ENCODE results near the gene TAAR1. TPM values are rescaled to one million over a fixed set of nuclear protein-coding genes. Genes with fewer than 3 reads are reported as not detected.

Gene TAAR1
- total RNA-seq, 1 experiment from 2014 or later = not detected

DNA sequence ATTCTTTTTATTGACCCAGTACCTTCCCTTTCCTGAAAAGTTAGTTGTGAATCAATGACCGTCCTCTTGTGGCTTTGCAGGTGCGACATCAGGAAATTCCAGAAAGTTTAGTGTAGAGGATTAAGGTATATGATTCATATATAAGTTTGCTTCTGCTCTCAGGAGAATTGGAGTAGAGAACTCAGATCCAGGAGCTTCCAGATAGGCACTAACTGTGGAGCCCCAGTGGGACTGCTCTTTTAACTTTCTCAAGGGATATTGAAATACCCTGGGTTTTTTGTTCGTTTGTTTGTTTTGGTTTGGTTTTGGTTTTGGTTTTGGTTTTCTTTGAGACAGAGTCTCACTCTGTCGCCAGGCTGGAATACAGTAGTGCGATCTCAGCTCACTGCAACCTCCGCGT lies 44.4 kb downstream of the TAAR1 start (continued):
- TF ChIP-seq, protein P1, sequence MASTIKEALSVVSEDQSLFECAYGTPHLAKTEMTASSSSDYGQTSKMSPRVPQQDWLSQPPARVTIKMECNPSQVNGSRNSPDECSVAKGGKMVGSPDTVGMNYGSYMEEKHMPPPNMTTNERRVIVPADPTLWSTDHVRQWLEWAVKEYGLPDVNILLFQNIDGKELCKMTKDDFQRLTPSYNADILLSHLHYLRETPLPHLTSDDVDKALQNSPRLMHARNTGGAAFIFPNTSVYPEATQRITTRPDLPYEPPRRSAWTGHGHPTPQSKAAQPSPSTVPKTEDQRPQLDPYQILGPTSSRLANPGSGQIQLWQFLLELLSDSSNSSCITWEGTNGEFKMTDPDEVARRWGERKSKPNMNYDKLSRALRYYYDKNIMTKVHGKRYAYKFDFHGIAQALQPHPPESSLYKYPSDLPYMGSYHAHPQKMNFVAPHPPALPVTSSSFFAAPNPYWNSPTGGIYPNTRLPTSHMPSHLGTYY (CRISPR knock-in tag; IDR thresholded peaks at IDR 0.05) = no peak
- TF ChIP-seq SMAD4 (CRISPR knock-in tag; IDR thresholded peaks at IDR 0.05) (no peak), ZNF232 (CRISPR knock-in tag; IDR thresholded peaks at IDR 0.05) (no peak), MXD4 (CRISPR knock-in tag; IDR thresholded peaks at IDR 0.05; ENCODE audit: borderline replicate concordance) (no peak), NFATC4 (CRISPR knock-in tag; IDR thresholded peaks at IDR 0.05) (no peak)
- TF ChIP-seq, protein P2, sequence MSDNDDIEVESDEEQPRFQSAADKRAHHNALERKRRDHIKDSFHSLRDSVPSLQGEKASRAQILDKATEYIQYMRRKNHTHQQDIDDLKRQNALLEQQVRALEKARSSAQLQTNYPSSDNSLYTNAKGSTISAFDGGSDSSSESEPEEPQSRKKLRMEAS (CRISPR knock-in tag; IDR thresholded peaks at IDR 0.05) = no peak

DNA sequence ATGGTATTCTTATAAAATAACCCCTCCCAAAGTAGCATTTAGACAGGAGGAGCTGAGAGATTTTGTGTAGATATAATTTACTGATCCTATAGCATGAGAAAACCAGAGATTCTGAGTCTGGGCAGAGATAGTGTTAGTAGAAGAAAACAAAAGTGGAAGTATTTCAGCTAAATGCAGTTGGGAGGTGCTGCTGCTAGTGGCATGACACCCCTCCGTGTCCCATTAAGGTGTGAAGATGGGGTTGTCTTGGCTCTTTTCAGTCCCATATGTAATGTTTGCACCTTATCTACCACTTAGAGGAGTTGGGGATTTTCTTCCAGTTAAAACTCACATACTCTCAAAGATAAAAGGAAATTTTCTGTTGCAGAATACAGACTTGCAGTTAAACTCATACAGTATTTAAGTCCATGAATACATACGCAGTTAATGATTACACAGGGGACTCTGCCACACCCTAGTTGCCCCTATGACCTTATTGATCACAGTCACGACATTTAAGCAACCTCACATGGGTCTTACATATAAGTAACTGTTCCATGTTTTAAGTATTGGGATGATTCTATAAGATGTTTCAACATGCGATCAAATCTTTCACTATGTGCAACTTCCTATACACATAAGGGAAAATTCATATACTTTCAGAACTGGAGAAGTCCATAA lies 46.4 kb downstream of the TAAR1 start:
- CTCF ChIA-PET = no interaction called here

DNA sequence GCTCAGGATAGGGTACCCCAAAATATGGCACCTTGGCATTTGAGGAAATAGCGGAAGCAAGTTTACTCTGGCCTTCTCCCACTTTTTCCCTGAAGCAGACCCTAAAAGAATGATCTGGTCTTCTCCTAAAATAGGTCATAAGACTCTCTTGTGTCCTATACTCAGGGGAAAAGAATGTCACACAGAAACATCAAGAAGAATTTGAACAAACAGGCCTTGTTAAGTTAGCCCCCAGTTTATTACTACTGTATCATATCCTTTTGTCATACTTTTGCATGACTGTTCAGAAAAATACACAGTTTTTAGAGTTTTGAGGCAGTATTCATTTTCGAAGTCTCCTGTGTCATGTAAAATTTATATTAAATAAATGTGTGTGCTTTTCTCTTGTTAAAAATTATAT lies 47.4 kb downstream of the TAAR1 start:
- CTCF ChIA-PET = no interaction called here
- no peak for DNase-seq (ENCODE audit: low spot score)
- no peak overlapping the region for H3K4me3 Mint-ChIP-seq
- no peaks in the 10 kb centered on the region for H3K27me3 Mint-ChIP-seq (ENCODE audit: low read depth)
- H3K36me3 Mint-ChIP-seq = no peaks in the 10 kb centered on the region
- H3K9me3 Mint-ChIP-seq = no peaks in the 10 kb centered on the region
- H3K27ac Mint-ChIP-seq = no peak overlapping the region
- ATAC-seq = no peak
- H3K4me1 Mint-ChIP-seq = no peaks in the 10 kb centered on the region
- POLR2A ChIA-PET = no interaction called here
- TF ChIP-seq HMGXB4 (CRISPR knock-in tag; IDR thresholded peaks at IDR 0.05) = no peak
- TF ChIP-seq, protein P1 (CRISPR knock-in tag; IDR thresholded peaks at IDR 0.05) = no peak
- no peak for TF ChIP-seq ZNF281 (CRISPR knock-in tag; IDR thresholded peaks at IDR 0.05)
- TF ChIP-seq, protein P3, sequence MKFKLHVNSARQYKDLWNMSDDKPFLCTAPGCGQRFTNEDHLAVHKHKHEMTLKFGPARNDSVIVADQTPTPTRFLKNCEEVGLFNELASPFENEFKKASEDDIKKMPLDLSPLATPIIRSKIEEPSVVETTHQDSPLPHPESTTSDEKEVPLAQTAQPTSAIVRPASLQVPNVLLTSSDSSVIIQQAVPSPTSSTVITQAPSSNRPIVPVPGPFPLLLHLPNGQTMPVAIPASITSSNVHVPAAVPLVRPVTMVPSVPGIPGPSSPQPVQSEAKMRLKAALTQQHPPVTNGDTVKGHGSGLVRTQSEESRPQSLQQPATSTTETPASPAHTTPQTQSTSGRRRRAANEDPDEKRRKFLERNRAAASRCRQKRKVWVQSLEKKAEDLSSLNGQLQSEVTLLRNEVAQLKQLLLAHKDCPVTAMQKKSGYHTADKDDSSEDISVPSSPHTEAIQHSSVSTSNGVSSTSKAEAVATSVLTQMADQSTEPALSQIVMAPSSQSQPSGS (CRISPR knock-in tag; IDR thresholded peaks at IDR 0.05; ENCODE audit: borderline replicate concordance, low read depth) = no peak
- TF ChIP-seq, protein P4, sequence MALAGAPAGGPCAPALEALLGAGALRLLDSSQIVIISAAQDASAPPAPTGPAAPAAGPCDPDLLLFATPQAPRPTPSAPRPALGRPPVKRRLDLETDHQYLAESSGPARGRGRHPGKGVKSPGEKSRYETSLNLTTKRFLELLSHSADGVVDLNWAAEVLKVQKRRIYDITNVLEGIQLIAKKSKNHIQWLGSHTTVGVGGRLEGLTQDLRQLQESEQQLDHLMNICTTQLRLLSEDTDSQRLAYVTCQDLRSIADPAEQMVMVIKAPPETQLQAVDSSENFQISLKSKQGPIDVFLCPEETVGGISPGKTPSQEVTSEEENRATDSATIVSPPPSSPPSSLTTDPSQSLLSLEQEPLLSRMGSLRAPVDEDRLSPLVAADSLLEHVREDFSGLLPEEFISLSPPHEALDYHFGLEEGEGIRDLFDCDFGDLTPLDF (CRISPR knock-in tag; IDR thresholded peaks at IDR 0.05) = no peak
- TF ChIP-seq CREM (CRISPR knock-in tag; IDR thresholded peaks at IDR 0.05) = no peak
- no peak for TF ChIP-seq SMAD4 (CRISPR knock-in tag; IDR thresholded peaks at IDR 0.05)
- no peak for TF ChIP-seq CTCF (IDR thresholded peaks at IDR 0.05)

More for the DNA sequence above, 46.4 kb downstream of the TAAR1 start:
- H3K9me3 Mint-ChIP-seq = no peaks in the 10 kb centered on the region
- no peak overlapping the region for H3K4me3 Mint-ChIP-seq
- DNase-seq (ENCODE audit: low spot score) (no peak), ATAC-seq (no peak)
- TF ChIP-seq ZNF219 (CRISPR knock-in tag; IDR thresholded peaks at IDR 0.05; ENCODE audit: borderline replicate concordance) (no peak), GABPB1 (CRISPR knock-in tag; IDR thresholded peaks at IDR 0.05) (peak; percentile 49; the same call in 1 of the 2 replicates)
- TF ChIP-seq, protein P5, sequence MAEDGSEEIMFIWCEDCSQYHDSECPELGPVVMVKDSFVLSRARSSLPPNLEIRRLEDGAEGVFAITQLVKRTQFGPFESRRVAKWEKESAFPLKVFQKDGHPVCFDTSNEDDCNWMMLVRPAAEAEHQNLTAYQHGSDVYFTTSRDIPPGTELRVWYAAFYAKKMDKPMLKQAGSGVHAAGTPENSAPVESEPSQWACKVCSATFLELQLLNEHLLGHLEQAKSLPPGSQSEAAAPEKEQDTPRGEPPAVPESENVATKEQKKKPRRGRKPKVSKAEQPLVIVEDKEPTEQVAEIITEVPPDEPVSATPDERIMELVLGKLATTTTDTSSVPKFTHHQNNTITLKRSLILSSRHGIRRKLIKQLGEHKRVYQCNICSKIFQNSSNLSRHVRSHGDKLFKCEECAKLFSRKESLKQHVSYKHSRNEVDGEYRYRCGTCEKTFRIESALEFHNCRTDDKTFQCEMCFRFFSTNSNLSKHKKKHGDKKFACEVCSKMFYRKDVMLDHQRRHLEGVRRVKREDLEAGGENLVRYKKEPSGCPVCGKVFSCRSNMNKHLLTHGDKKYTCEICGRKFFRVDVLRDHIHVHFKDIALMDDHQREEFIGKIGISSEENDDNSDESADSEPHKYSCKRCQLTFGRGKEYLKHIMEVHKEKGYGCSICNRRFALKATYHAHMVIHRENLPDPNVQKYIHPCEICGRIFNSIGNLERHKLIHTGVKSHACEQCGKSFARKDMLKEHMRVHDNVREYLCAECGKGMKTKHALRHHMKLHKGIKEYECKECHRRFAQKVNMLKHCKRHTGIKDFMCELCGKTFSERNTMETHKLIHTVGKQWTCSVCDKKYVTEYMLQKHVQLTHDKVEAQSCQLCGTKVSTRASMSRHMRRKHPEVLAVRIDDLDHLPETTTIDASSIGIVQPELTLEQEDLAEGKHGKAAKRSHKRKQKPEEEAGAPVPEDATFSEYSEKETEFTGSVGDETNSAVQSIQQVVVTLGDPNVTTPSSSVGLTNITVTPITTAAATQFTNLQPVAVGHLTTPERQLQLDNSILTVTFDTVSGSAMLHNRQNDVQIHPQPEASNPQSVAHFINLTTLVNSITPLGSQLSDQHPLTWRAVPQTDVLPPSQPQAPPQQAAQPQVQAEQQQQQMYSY (CRISPR knock-in tag; IDR thresholded peaks at IDR 0.05) = no peak
- H3K27ac Mint-ChIP-seq = no peak overlapping the region
- POLR2A ChIA-PET = no interaction called here
- H3K36me3 Mint-ChIP-seq = no peaks in the 10 kb centered on the region
- H3K27me3 Mint-ChIP-seq (ENCODE audit: low read depth) = no peaks in the 10 kb centered on the region
- no peaks in the 10 kb centered on the region for H3K4me1 Mint-ChIP-seq

Data from WTC11 (cell line).